ENCODE results near the gene MKRN2OS. TPM values are rescaled to one million over a fixed set of nuclear protein-coding genes. Genes with fewer than 3 reads are reported as not detected.

MKRN2OS gene
- total and polyA plus RNA-seq, 2 donors (not counting 3 experiments of a cell fraction or from before 2014, with no cell fraction given) = not detected

DNA sequence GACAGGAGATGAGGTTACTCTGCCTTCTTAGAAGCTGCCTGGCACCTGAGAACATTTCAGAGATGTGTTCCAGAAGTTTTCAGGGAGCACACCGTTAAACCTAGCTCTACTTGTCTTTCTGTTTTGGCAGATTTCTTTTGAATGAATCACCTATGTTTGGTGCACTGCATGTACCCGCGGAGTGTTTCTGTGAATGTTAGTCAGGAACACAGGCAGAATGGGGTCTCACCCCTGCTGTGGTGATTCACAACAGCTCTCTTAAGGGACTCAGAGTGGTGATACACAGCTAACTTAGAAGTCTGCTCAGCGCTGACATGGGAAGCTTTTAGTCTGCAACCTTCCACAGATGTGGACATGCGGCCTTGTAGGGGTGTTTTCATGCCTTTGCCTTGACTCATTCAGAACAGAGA lies 37.0 kb downstream of the MKRN2OS start:
- TF ChIP-seq CTCF (IDR thresholded peaks at IDR 0.05; ENCODE audit: extremely low read depth in 1 of 2, insufficient read depth in 1 of 2, low read depth in 1 of 2, low read length in 2 of 2) = no peak
- no peak for TF ChIP-seq POLR2A (IDR thresholded peaks at IDR 0.05; ENCODE audit: low read depth, low read length)
- peak; percentile 53 for TF ChIP-seq POLR2AphosphoS5 (IDR thresholded peaks at IDR 0.05; ENCODE audit: insufficient read depth, low read depth, low read length)
- no peak for TF ChIP-seq MAX (IDR thresholded peaks at IDR 0.05; ENCODE audit: insufficient read depth, insufficient read length)
- TF ChIP-seq MYC (IDR thresholded peaks at IDR 0.05; ENCODE audit: low read depth, low read length) = no peak
- no peak for TF ChIP-seq EZH2 (IDR thresholded peaks at IDR 0.05; ENCODE audit: borderline replicate concordance, low read depth, low read length, severe bottlenecking)
- TF ChIP-seq GATA2 (IDR thresholded peaks at IDR 0.05; ENCODE audit: insufficient read depth, insufficient read length, low read depth, low read length) = no peak
- TF ChIP-seq JUN (IDR thresholded peaks at IDR 0.05; ENCODE audit: borderline replicate concordance, insufficient read depth, insufficient read length, low read depth) = peak; percentile 46
- peak; percentile 81 for TF ChIP-seq FOS (IDR thresholded peaks at IDR 0.05; ENCODE audit: borderline replicate concordance, insufficient read depth, low read length)
- Histone ChIP-seq H3K4me2 (ENCODE audit: insufficient read depth, low read length) (peak overlapping the region; percentile 53), H3K27ac (ENCODE audit: insufficient read depth, low read depth, low read length) (peak overlapping the region; percentile 49), H3K9ac (replicated peaks; ENCODE audit: extremely low read depth, insufficient read depth, low read length) (no peak overlapping the region), H4K20me1 (replicated peaks; ENCODE audit: control insufficient read depth, extremely low read depth, insufficient read depth, low read length) (no peaks in the 10 kb centered on the region), H3K36me3 (ENCODE audit: control insufficient read depth in 2 of 2, extremely low read depth in 1 of 2, insufficient read depth in 2 of 2, low read length in 2 of 2) (peaks cover 0 to 3% of the 10 kb centered on the region in 2 experiments), H3K27me3 (ENCODE audit: control insufficient read depth in 2 of 2, insufficient read depth in 2 of 2, low read length in 2 of 2) (no peaks in the 10 kb centered on the region), H3K9me1 (replicated peaks; ENCODE audit: control insufficient read depth, extremely low read depth, insufficient read depth, low read length) (no peaks in the 10 kb centered on the region), H2AFZ (ENCODE audit: low read depth, low read length) (peak overlapping the region; percentile 9), H3K9me3 (replicated peaks; ENCODE audit: control insufficient read depth, insufficient read depth, low read length) (no peaks in the 10 kb centered on the region), H3K4me1 (ENCODE audit: control insufficient read depth, extremely low read depth, insufficient read depth, low read length) (peaks cover 18% of the 10 kb centered on the region), H3K4me3 (replicated peaks in 1 of 3; ENCODE audit: insufficient read depth in 1 of 3, low read depth in 1 of 3, low read length in 3 of 3) (no peak overlapping the region), H3K79me2 (ENCODE audit: control insufficient read depth, insufficient read depth, low read length) (no peaks in the 10 kb centered on the region)
- ChIA-PET CTCF (interaction anchor here (0.9 to 2.6 kb wide), 7 partner anchors 11 to 373 kb away, joined by 3 to 8 read pairs (median 3); partner anchors contain the start of gene TSEN2), POLR2A (interaction anchor here (0.8 kb wide), 1 partner anchor 13 kb away, joined by 4 read pairs; no protein-coding TSS in a partner anchor)
- no TSS peak for BruUV-seq (replicated peaks)
- peak; percentile 76 for DNase-seq (ENCODE audit: low read depth, low spot score)
- dilution Hi-C loops (cut with MboI; ENCODE audit: extremely low pct_ligation_motif_present, low sequenced_read_pairs) (no loop called here), intact Hi-C loops (cut with micrococcal nuclease) (loop anchor here (1.0 kb wide), 1 partner anchor 49 kb away; the partner anchor contains the start of gene MKRN2)
- peak; percentile 92 for FAIRE-seq

Measured in endothelial cell of umbilical vein (primary cell).